Measurements from ENCODE around the gene PRKD2.
A peak's percentile ranks its signal among the peaks of the same experiment; 100 is the strongest.

Gene PRKD2

DNA sequence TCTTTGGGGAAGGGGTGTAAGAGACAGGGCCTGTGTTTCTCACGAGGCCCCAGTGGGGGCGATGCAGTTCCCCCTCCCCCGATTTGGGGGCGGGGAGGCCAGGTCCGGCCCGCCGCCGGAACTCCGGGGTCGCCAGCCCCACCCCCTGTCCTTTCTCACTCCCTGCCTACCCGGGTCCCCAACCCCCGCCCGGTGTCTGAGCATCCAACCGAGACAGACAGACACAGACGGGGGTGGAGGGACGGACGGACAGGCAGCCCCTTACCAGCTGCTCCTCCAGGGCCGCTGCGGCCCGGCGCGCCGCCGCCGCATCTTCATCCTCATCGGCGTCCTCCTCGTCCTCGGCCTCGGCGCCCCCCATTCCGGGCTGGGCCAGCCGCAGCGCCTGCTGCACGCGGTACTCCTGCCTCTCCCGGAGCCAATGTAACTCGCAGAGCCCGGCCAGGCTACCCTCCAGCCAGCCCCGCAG lies 56.3 kb downstream of the PRKD2 start:
- no peak for DNase-seq (ENCODE audit: low read depth)

DNA sequence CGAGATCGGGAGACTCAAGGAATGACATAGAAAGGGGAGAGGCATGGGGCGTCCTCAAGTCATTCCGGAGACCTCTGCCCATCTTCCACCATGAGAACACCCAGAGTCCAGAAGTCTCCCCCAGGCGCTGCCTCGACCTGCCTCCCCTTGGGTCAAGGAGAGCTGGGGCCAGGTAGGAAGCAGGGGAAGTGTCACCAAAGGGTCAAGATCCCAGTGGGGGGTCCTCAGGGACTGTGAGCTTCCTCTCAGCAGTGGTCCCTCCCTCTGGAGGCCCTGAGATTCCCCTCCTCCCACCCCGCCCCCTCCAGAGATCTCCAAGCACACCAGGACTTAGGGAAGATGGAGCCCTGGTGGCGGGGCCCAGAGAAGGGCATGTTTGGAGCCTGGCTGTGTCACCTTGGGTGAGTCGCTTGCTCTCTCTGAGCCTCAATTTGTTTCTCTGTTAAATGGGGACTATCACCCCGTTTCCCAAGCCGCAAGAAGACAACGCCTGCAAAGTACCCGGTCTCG lies 56.9 kb downstream of the PRKD2 start:
- no peak for DNase-seq (ENCODE audit: low read depth)

DNA sequence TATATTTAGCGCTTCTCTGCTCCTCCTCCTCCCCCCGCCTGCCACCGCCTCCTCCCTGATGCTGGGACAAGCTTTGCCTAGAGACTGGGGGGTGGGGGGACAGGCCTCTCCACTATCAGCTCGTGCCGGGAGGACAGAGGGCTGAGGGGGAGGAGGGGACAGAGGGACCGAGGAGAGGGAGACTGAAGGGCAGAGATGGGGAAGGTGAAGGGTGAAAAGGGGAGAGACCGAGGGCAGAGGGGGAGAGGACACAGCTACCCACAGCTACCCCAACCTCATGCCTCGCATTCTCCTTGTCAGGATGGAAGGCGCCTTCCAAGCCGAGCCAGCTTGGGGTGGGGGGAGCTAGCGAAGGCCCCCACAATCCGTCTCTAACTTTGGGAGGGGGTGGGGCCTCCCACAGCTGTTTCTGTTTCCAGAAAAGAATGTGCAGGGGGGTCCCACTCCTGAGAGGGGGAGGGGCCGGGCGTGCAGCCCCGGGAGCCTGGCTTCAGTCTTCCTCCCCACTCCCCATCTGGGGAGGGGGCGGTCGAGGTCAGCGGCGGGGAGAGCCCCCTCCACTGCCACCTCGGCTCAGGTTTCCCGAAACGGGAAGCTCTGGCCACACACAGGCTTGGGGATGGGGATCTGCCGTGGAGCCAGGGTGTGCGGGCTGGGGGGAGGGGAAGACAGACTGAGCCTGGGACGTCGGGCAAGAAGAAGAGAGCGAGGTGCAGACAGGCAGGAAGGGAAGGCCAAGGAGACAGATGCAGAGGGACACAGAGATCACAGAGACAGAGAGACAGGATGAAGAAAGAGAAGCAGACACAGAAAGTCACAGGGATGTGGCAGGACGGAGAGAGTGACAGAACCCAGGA lies 57.5 kb downstream of the PRKD2 start:
- DNase-seq (ENCODE audit: low read depth) = no peak

DNA sequence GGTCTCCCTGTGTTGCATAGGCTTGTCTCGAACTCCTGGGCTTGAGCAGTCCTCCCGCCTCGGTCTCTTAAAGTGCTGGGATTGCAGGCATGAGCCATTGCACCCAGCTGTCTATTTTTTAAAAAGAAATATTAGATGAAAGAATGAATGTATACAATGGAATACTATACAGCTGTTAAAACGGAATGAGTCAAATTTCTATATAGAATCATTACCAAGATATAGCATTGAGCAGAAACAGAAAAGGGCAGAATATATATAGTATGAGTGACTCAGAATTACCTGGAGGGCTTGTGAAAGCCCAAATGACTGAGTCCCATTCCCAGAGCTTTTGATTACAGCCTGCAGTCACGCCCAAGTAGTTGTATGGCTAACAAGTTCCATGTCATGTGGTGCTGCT lies 60.4 kb downstream of the PRKD2 start:
- DNase-seq (ENCODE audit: low read depth) = no peak

DNA sequence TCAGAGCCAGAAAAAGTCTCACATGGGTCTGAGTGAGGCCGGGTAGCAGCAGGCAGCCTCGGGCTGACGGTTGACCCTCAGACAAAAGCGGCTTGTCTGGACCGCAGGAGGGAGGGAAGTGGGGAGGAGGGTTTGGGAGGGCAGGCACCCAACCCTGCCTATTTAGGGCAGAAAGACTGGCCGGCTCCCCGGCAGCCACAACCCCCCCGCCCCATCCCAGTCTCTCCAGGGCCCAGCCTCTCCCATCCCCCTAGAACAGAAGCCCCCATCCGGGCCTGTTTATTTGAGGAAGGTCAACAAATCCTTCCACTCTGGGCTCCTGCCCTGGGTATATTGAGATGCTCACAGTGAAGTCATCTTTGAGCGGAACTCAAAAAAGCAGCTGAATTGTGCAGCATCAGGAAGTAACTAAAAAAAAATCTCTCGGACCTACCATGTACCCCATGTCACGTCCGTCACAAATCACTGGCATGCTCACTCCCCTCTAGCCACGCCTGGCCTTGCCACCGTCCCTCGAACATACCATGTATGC lies 62.2 kb downstream of the PRKD2 start:
- DNase-seq (ENCODE audit: low read depth) = no peak

DNA sequence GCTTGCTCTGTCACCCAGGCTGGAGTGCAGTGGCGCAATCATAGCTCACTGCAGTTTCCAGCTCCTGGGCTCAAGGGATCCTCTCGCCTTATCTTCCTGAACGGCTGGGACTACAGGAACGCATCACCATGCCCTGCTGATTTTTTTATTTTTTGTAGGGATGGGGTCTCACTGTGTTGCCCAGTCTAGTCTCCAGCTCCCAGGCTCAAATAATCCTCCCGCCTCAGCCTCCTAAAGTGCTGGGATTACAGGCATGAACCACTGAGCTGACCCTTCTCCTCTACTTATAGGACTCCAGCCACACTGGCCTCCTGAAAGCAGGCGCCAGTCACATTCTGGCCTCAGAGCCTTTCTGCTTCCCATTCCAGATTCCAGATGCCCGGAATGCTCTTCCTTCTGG lies 66.5 kb downstream of the PRKD2 start:
- DNase-seq (ENCODE audit: low read depth) = no peak

DNA sequence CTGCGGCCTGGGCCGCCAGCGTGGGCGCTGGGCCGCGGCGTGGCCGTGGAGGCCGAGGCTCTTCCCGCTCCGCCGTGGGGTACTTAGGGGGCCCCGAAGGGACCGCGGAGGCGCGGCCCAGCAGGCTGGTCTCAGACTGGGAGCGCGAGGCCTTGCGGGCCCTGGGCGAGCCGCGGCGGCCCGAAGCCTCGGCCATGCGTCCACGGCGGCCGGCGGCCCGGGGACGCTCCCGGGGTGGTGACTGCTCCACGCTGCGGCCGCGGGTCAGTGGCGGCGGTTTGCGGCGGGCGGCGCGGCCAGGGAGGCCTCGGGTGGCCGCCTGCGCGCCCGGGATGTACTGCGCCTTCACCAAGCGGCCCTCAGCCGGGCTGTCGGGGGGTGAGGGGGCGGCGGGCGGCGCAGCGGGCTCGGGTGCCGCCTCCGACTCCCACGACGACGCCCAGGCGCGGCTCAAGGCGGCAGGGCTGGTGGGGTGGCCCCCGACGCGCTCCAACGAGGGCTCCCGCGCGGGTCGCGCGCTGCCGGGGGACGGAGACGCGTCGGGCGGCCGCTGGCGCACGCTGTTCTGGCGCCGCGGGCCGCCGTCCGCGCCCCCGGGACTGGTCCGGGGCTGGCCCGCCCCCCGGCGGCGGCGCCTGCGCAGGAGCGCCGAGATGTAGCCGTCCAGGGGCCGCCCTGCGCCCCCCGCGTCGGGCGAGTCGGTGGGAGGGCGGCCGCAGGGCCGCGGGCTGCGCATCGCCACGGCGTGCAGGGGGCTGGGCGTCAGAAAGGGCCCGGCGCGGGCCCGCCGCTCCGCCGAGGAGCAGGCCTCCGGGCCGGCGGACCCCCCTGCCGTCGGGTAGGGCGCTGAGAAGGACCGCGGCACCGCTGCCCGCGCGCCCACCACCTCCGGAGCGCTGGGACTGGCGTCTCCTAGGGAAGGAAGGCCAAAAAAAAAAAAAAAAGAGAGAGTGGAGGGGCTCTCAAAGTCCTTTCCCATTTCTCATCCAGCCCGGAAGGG lies 67.7 kb downstream of the PRKD2 start:
- no peak for DNase-seq (ENCODE audit: low read depth)

DNA sequence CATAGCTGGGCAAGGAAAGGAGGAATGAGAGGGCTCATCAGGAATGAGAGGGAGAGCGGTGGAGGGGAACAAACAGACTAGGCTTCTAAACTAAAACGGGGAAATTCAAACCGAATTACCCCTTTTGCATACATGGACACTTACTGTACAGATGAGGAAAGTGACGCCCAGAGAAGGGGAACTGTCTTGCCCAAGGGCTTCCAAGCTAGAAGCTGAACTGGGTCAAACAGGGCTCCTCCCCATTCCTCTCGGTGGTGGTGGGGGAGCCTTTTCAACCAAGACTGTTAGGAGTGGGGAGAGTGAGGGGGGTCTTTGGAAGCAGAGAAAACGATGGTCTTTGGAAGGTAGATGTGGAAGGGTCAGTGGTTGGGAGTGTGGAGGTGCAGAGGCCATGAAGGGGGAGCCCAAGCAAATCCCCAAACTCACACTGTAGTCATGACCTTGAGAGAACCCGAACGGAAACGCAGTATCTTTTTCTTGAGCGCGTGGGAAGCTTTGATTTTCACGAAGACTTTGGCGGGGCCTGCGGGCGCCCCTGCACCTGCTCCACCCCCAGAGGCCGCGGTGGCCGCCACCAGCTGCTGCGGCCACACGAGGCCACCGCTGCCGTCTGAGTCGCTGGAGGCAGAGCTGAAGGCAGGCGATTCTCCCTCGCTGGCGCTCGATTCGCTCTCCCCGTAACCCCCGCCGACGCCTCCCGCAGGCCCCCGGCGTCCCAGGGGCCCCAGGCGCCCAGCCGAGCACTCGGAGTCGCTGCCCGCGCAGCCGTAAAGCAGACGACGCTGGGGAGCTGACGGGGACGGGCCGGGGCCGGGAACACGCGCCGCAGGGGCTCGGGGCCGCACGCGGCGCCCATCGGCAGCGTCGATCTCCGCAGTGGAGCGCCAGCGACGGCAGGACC lies 68.6 kb downstream of the PRKD2 start:
- DNase-seq (ENCODE audit: low read depth) = no peak

DNA sequence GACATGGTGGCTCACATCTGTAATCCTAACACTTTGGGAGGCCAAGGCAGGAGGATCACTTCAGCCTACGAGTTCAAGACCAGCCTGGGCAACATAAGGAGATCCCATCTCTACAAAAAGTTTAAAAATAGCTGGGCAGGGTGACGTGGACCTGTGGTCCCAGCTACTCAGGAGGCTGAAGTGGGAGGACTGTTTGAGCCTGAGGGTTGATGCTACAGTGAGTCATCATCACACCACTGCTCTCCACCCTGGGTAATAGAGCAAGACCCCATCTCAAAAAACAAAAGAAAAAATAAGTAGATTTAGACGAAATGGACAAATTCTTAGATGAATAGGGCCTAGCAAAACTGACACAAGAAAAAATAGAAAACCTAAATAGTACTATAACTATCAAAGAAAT lies 70.5 kb downstream of the PRKD2 start:
- DNase-seq (ENCODE audit: low read depth) = no peak

DNA sequence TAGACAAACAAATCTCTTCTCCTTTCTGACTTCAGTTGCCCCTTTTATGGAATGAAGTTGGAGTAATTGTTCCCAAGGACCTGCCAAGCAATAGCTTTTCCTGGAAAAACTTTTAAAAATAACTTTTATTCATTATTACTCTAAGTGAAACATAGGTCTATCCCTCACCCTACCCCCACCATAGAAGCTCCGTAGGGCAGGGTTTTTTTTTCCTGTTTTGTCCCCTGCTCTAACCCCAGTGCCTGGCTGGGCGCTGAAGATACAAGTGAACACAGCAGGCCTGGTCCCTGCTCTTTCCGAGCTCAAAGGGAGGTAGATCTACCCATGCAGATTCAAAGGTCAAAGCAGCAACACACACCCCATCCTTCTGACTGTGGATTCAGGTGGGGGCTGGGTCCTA lies 72.2 kb downstream of the PRKD2 start:
- no peak for DNase-seq (ENCODE audit: low read depth)

DNA sequence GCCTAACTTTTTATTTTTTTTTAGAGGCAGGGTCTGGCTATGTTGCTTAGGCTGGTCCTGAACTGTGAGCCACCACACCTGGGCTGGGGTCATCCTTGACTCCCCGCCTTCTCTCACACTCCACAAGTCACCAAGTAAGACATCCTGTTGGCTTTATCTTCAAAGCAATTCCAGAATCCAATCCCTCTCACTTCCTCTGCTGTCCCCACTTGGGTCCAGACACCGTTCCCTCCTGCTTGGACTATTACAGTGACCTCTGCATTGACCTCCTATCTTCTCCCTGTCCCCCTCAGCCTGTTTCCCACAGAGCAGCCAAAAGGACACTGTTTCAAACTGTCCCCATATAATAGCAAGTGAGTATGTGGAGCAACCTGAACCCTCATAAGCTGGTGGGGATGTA lies 76.3 kb downstream of the PRKD2 start:
- no peak for DNase-seq (ENCODE audit: low read depth)

DNA sequence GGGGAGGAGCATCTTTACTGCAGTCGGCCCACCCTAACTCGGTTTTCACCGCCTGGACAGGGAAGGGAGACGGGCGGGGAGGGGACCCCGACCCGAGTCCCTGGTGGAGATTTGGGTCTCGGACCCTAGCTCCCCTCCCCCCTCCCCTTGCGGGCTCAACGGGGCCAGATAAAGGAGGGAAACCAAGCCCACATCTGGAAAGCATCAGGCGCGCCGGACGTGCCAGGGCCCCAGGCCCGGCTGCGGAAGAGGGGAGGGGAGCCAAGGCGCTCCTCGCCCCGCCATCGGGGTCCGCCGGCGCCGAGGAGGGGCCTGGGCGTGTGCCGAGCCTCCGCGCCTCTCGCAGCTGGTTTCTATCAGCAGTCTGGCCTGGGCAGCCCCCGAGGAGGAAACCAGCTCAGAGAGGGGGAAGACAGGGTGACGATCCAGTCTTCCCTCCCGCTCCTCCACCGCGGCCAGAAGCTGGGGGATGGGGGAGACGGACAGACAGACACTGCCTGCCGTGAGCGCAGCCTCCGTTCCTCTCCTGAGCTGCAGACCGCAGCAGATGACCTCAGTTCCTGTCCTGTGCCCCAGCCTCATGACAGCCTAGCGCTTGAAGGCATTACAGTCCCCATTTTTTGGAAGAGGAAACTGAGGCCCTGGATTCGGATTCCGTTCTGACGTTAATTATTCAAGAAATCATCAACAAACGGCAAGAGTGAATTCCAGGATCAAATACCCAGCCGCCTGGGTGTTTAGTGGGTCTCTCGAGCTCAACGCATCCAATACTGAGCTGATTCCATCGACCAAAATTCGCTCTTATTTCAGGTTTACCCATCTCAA lies 77.3 kb downstream of the PRKD2 start:
- DNase-seq (ENCODE audit: low read depth) = no peak

DNA sequence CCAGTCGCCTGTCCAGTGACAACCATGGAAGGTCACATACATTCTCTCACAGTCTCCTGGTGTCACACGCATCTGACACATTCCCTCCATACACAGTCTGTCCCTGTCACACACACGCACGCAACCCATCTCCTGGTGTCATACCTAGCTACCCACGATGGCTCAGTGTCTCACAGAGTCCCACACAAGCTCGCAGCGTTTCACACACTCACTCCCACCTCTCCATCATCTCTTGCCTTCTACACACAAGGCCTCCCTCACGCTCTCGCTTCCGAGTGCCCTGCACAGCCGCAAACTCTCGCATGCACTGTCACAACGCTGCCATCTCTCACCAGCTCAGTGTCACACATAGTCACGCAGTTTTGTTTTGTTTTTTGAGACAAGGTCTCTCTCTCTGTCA lies 79.7 kb downstream of the PRKD2 start:
- DNase-seq (ENCODE audit: low read depth) = no peak

DNA sequence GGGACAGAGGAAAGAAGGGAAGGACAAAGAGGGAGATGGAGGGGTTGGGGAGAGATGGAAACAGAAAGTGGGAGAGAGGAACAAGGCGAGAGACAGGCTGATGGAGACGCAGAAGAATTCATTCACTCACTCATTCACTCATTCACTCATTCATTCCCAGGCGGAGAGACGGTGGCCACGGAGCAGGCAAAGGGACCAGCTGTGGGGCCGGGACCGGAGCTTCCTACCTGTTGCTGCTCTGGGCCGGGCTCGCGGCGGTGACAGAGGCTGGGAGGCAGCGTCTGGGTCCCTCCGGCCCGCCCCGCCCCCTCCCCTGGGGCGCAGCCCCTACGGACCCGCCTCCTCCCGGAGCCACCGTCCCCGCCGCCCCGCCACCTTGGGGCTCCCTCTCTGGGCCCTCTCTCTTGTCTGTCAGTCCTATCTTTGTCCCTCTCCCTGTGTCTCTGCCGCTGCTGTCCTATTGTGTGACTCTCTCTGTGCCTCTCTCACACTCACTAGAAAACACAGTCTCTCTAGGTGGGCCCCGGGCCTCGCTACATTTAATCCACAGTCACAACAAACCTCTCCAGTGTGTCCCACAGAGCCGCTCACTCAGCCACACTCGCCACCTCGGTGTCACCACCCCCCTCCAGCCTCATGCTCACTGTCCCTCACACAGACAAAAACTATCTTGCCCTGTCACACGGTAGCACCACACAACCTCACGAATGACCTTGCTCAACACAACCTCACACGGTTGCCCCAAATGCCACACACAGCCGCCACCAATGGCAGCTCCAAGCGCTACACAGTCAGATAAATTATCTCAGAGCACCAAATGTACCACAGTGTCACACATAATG lies 80.8 kb downstream of the PRKD2 start, which contains the start of gene GNG8:
GNG8 (minus strand) TSS at position 283 of the 842 bp plus-strand sequence. CDS start 1,520 bp downstream, outside the sequence.
- no peak for DNase-seq (ENCODE audit: low read depth)

DNA sequence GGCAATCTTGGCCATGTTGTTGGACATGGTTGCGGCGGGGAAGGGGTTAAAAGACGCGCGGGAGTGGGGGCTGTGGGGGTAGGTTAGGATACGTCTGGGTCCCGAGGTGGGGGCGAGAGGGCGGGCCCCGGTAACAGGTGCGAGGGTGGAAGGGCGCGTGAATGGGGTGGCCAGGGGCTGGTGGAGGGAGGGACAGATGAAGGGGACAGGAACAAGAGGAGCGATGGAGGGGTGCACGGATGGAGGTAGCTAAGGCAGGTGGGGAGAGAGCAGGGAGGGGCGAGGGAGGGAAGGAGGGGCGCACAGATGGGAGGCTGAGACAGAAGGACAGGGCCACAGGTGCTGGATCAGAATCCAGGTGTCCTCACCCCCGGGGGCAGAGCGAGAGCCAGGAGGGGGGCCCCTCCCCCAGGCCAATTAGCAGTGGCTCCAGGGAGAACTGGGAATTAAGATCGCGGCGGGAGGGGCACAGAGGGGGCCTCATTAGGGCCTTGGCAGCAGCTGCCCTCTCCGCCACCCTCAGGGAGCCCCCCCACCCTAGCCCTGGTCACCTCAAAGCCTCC lies 82.2 kb downstream of the PRKD2 start:
- DNase-seq (ENCODE audit: low read depth) = no peak

DNA sequence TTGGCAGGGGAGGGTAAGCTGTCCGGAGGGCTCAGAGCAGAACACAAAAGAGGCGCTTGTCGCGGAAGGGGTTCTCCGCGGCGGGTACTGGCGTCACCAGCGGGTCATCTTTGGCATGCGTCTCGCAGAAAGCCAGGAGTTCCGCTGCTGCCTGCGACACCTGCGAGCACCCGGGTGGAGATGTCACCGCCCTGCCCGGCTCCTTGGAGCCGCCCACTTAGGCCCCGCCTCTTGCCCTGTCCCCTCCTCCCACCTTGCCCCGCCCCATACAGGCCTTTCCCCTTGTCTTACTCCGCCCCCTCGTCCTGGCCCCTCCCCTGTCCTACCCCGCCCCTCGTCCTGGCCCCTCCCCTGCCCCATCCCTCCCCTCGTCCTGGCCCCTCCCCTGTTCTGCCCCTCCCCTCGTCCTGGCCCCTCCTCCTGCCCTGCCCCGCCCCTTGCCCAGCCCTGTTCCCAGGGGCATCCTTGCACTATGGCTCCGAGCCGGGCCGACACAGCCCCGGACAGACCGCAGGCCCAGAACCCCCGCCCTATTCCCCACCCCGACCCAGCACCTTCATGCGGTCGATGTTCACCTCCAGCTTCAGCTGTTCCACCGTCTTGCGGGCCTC lies 82.8 kb downstream of the PRKD2 start:
- peak; percentile 92 for DNase-seq (ENCODE audit: low read depth)

DNA sequence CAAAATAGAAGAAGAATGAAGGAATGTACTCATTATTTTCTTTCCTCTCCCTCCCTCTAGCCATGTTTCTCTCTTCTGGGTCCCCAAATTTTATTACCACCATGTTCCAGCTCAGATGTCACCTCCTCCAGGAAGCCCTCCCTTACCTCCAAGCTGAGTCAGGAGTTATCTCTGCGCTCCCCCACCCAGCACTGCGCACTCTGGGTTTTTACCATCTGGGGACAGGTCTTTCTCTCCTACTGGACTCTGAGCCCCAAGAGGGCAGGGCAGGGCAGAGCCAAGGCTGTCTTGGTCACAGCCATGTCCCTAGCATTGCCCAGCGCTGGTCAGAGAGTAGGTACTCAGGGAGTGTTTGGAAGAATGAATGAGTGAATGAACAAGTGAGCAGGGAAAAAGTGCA lies 83.8 kb downstream of the PRKD2 start:
- no peak for DNase-seq (ENCODE audit: low read depth)

DNA sequence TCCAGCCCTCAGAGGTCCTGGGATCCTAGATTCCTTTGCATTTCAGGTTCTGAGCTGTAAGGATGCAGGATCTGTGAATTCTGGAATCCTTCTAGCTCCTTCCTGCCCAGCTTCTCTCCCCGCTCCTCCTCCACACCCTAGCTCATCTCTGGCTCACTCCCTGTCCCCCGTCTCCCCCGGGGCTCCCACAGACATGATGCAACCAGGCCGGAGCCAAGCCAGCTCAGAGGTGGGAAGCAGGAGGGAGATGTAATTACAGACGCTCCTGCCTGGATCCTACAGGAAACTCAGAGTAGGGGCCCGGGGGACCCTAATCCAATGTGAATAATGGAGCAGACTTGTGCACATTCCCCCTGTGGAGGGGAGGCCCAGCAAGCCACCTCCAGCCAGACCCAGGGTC lies 85.4 kb downstream of the PRKD2 start:
- no peak for DNase-seq (ENCODE audit: low read depth)
